HG03039 (cell line): Measurements from ENCODE around the gene LRRC1.

Experiments used
- ATAC-seq: cut with Tn5 transposase; IDR thresholded peaks from one replicate; pipeline ENCODE4 v1.9.1; 2021; ENCODE audit warnings: mild to moderate bottlenecking, moderate library complexity; ENCODE audit not compliant: unreplicated experiment

Gene LRRC1

DNA sequence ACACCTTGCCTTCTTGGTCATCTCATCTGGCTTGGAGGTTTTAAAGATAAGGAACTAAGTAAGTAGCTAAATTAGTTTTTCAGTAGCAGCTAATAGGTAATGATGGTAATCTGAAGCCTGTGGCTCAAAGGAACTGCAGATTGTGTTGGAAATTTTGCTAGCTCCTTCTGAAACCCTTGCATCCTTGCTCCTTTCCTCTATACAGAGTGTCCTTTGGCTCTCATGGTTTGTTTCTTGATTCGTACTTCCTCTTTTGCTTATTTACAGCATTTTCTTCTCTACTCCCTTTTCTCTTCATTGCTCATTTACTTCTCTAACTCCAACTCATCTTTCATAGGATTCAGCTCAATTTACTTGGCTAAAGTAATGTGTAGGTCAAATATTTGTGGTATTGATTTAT lies 19.0 kb downstream of the LRRC1 start:
- ATAC-seq, result no peak

DNA sequence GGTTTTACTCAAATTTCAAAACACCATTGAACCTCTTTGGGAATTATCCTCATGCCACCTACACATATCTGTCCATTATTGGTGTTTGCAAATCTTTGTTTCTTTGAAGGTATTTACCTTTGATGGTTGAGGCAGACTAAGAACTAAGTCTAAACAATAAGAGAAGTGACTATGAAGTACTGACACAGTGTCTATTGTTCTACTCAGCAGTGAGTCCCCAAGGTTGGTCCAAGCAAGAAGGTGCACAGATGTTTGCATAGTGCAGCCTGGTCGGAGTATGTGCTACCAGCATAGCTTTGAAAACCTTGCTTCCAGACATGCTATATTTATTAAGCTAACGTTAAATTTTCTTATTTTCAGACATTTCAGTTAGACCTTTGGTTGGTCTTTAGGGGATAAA lies 19.5 kb downstream of the LRRC1 start:
- no peak for ATAC-seq

DNA sequence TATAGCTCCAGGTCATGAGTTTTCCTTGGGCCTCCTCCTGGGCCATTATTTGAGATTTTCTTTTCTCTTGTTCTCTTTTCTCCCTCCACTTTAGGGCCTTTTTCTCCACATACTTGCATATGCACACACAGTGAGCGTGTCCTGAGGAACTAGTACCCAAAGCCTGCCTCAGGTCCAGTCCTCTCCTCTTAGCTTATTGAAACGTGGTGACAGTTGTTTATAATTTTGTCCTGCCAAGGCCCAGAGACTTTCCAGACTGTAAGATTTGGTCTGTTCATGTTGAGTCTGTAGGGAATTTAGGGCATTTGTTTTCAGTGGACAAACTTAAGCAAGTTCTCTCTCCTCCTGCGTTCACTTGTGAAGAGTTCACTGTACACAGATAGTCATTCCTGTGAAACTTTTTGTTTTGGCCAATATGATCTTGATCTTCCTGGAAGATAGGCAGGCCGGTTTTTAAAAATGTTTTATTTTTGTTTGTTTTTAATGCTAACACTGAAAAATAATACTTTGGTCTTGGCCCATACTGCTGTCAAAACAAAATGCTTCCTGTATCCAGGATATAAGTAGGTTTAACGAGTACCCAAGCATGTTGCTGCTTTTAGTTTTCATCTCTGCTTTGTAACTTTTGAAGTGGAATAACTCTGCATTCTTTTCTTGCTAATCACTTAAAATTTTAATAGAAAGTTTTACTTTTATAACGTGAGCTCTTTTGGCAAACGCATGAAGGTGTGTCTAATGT lies 20.7 kb downstream of the LRRC1 start:
- ATAC-seq, result no peak

DNA sequence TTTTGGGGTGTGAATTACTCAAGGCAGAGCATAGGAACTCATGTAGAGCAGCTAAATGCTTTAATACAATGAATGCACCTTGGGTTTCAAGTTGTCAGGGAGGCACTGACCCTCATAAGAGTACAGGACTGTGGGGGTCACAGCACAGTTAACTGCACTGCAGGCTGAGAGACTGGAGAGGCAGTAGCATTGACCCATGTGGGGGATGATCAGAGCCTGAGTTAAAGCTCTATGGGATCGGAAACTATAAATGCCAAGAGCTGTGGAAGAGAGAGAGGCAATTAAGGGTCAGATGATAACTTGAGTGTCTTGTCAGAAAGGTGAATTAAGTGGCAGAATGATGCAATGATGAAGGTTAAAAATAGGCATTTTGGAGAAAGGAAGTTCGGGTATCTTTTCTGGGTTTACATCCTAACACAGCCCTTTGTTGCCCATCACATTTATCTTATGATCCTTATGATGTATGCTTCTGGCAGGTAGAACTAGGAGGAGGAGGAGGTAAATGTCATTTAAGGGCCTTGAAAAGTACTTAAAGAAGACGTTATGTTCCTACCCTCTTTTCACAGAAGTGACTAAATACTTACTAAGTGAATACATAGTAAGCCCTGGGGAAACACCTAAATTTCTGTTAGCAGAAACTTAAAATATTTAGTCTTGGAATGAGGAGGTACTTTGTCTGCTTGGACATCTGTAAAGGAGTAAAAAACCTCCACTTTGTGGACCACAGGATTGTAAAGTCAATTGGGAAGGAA lies 24.2 kb downstream of the LRRC1 start:
- ATAC-seq, result no peak

DNA sequence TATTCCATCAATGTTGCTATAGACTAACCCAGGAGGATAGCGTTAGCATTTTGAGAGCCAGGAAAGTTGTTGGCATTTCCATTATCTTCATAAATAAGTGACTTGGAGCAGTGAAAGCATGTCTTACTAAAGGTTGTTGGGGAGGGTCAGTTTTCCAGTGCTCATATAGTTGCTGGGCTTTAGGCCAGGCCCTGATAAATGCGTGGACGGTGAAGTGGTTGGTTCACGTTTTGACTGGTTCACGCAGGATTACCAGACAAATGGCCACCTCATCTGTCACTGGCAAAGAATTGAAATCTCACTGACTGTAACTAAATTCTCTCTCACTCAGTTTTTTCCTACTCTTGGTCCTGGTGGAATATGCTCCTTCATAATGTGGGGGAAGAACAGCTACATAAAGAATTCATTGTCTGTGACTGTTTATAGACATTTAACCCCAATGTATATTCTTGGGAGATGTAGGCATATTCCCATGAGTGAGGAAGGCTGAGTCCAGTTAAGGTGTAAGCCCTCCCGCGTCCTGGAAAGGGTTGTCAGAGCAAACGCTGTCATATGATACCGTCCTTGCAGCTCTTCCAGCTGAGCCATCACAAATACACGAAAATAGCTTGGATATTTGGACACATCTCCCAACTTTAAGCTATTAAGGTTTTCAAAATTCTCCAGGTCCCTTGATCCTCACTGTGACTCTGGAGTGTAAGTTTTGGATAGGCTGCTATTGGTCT lies 27.8 kb downstream of the LRRC1 start:
- no peak for ATAC-seq

DNA sequence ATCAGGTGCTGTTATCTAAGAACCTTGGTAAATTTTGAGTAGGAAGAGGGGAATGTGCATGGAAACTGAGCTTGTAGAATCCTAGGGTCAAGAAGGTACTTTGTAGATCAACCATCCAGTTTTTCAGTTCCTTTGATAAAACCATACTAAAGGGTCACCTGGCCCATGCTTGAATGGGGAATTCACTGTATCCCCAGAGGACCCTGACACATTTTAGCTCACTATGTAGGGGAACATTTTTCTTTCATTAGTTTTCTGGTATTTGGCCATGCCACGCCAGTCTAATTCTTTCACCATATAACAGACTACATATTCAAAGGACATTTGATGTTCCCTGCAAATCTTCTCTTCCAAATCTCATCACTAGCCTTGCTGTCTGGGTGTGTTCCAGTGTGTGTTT lies 29.9 kb downstream of the LRRC1 start:
- no peak for ATAC-seq

DNA sequence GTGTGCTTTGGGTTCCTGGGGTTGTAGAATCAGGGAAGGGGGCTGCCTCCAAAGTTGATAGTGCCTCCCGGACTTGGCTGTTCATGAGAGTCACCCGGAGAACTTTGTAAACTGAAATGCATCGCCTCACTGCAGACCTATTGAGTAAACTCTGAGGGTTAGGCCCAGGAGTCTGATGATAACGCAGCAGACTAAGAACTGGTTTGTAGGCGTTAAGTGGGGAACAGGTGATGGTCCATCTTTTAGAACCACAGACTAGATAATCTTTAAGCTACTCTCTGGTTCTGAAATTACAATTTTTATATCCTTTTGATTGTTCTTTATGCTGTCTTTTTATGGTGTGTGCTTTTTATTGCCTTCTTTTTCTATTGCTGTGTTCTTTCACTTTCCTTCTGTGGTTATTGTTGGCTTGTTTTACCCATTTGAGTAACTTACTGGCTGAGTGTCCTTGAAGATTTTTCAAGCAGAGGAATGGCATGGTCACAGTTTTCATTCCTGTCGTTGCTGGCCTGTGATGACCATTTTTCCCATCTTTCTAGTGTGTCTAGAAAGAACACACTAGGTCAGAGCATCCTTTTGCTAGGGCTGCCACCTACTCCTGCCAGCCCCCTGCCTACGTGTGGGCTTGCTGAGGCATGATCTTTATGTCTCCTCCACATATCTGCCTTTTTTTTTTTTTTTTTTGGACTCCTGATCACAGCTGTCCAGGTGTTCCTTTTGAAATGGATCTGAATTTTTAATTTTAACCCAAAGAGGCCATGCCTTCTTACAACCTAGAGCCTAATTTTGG lies 30.9 kb downstream of the LRRC1 start:
- no peak for ATAC-seq

DNA sequence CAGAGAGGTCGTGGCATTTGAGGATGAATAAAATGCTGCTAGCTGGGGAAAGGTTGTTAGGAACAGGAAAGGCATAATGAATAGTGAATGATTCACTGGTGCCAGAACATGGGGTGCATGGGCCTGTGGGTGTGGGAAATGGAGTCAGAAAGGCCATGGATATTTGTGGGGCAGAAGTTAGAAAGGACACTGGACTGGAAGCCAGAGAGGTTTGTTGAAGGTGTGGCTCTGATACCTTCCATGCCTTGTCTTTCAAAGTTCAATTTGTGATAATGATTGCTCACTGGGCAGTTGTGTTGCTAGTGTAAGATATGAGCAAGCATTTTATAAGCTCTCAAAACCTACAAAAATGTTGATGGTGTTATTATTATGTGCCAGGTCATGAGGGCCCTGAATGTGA lies 32.7 kb downstream of the LRRC1 start:
- ATAC-seq, result no peak

DNA sequence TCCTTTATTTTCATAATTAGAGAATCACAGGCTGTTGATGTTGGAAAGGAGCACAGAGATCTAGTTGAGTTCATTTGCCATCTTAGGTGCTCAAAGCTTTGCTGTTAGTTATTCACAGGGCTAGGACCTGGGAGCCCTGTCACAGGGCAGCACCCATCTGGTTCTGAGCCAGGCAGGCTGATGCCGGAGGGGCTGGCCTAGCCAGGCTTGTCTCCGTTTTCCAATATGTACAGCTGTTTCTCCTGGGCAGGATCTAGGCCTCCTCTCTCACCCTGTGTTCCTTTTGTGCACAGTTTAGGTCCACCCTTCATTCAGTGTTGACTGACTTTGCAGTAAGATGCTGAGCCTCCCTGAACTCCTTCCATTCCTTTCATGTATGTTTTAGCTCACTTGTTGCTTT lies 33.4 kb downstream of the LRRC1 start:
- no peak for ATAC-seq

DNA sequence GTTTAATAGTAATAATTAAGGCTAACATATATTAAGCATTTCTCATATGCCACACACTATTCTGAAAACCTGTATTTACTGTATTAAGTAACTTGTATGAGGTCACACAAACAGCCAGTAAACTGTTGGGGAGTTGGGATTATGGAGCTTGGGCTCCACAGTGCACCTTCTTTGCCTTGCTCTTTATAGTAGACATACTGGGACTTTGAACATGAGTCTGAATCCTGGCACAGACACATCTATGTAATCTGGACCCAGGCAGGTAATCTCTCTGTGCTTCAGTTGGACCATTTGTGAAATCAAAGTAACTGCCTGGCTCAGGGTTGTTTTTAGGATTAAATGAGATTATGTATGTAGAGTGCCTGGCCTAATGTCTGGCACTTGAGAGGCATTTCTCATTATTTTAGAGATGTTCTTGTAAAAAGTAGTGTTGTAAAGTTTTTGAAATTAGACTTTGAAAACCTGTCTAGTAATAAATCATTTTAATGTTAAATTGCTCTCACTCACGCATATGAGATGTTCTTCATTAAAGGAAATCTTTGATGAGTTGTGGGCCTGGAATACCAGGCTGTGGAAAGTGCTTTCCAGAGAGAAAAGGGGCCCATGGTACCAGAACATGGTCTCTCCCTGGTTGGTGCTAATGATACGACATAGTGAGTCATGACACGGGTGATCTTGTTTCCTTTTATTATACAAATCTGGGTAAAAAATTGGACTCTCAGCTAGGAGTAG lies 34.3 kb downstream of the LRRC1 start:
- no peak for ATAC-seq

DNA sequence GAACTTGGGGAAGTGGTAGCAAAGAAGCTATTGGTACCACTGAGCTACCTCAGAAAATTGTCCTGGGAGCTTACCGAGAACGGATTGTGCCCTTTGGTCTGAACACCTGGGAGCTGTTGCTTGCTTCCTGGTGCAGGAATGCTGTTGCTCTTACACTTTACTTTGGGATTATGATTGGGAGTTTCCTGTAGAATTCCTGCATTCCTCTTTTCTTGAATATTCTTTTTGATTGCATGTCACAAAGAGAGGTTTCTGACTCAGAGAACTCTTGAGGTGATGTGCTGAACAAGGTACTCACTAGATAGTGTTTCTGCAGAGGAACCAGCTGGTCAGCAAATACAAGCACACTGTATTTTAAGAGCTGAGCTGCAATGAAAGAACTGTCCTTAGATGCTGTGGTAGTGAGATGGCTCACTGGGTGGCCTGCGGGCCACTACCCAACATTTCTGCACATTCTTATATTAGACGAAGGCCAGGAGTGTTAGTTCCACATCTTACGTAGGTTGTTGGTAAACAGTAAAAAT lies 35.0 kb downstream of the LRRC1 start:
- no peak for ATAC-seq

DNA sequence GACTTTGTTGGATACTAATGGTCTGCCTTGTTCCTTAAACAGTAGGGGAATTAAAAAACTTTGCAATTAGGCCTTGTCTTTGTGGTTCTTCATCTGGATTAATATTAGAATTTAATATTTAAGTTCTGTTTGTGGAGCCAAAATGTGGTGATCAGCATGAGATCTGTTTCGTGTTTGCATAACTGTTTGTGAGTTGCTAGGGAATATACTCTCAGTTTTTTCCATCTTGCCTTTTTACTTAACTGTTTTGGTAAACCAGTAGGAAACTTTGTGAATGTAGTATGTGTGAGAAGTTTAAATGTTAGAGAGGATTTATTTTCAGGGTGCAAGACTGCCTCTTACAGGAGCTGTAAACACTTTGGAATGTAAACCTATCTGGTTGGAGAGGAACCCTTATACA lies 35.6 kb downstream of the LRRC1 start:
- ATAC-seq, result no peak

DNA sequence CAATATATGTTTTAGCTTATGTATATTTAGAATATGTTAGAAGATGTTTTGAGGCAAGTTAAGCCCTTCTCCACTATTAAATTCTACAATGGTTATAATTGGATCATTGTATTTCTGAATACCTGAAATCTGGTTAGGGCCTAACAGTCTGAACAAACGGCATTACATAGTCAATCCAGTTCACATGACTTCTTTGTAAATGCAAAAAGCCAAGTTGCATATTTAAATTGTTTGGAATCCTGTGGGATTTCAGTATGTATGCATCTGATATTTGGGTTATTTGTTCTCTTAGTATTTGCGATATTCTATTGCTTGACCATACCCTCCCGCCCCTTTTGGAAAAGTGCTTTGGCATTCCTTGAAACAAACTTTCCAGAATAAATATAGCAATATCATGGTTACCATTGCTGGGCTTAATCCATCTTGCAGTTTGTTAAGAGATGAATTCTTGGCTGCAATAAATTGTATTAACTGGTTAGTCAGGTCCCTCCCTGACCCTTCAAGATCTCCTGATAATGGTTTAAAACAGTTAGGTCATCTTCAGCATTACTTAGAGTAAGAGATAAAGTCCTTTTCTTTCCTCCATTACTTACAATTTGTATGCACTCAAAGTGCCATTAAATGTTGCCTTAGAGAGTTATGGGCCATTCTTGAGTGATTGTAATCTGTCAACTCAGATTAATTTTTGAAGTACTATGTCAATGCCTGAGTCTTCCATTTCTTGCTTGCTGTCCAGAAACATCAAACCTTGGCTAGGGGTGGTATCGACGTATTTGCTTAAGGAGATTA lies 36.5 kb downstream of the LRRC1 start:
- ATAC-seq, result no peak

DNA sequence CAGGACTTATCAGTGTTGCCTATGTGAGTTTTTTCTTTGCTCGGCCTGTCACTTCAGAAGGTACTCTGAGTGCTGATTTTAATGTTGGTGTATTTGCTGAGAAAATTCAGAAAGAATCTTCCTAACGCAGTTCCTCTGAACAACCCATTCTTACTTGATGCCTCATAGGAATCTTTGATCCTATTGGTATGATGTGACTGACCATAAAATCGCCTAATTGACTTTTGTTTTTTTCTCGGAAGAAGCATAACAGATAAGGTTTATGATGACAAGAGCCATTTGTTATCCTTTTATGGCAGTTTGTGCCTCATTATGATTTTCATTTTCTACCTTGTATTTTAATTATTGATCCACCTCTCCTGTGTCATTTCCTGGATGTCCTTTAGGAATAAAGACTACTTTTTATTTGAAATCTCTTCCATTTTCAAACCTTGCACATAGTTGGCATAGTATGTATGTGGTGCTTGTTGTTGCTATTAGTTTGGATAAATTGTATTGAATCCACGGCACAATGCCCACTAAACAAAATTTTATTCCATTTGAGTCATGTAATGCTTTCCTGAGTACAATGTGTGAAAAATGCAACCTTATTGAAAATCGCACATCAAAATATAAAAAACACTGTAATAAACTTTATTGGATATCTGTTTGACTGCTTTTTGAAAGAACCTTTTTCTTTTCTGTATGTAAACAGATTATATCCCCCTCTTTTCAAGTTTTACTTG lies 37.3 kb downstream of the LRRC1 start:
- ATAC-seq, result no peak

DNA sequence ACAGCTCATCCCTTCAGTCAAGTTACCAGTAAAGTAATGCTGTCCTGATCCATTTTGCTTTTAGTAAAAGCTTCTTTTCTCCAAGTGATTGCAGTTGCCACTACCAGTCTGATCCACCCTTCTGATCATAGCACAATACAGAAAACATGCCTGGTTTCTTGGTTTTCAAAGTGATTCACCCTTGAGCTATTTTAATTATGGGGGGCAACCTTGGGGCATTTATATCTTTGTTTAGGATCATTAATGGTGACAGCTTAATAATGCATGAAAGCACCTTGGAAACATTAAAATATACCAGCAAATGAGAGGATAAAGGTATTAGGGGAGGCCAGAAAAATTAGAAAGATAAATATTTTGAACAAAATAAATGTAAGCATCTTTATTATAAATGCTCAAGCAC lies 38.4 kb downstream of the LRRC1 start:
- ATAC-seq, result no peak

DNA sequence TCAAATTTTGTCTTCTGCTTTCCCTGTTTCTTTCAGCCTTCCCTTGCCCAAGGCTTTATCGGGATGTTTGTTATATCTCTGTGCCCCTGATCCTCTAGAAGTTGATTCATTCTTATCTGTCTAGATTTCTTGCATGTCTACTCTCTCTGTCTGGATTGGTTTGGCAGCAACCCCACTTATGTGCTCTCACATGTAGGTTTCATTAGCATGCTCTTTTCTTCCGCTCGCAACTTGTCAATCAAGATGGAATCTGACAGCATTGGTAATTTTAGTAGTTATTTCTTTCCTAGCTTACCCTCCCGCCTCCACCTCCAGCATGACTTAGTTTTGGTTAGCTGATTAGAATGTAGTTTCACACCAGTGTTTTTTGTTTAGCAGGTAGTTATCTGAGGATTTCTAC lies 39.3 kb downstream of the LRRC1 start:
- ATAC-seq, result no peak

DNA sequence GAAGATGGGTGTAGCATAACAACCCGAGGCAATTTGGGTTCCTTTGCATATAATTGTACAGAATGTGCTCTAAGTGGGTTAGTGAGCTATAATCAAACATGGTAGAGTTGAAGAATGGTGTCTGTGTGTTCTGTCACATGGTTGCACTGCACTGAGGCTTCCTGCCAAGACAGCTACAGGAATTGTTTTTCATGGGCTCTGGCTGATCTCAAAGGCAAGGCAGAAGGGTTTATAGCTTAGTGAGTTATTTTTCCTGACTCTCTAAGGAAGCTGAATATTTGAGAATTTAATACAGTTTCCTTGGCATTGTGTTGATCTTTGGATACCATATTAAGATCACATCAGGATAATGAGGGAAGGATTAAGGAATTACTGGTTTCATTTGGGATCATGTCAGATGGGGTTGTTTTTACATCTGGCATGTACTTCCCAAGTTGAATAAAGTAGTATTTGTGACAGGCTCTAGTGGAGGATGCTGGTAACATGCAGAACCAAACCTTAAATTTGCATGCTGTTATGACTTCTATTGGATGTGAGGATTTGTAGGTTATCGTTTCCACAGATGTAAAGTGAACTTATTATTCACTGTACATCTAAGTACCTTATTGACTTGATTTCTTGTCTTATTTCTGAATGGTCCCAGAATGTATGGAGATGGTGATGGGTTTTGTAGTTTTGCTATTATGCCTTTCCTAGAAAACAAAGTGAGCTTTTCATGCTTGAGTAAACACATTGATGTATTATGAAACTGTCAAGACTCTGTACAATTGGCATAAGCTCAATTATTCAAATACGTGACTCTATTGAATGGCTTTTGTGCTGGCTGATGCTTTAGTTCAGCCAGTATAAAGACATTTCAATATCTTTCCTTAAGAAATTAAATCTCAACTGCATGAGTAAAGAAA lies 43.3 kb downstream of the LRRC1 start:
- ATAC-seq, result no peak

DNA sequence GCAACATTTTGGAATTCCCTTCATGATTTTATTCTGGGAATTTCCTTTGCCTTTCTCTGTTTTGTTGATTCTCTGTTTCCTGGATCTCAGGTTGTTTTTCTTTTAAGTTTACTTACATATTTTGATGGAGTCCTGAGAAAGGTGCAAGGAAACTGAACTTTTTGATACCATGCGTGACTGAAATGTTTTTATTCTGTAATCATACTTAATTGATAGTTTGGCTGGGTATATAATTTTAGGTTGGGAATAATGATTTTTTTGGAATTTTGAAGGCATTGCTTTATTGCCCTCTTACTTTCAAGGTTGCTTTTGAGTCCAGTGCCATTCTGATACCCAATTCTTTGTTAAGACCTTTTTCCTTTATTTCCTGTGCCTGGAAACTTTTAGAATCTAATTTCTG lies 45.2 kb downstream of the LRRC1 start:
- ATAC-seq, result no peak
